OCI-LY7 (cell line): ENCODE data around the gene KCNIP4.

Experiments
- CTCF ChIP-seq: fragments of 200-600 bp; sonication (generic); conservative IDR thresholded peaks from 2 replicates; pipeline ENCODE4 v1.5.1; 2014; ENCODE audit warnings: mild to moderate bottlenecking, antibody characterized with exemption, low read length, moderate library complexity, mixed read lengths
- EZH2phosphoT487 ChIP-seq: fragments of 200-600 bp; sonication (generic); IDR thresholded peaks from 2 replicates; pipeline ENCODE4 v1.6.1; 2018; ENCODE audit warnings: low read depth, borderline replicate concordance, mild to moderate bottlenecking, mixed run types, antibody characterized with exemption, low read length, moderate library complexity, mixed read lengths

DNA sequence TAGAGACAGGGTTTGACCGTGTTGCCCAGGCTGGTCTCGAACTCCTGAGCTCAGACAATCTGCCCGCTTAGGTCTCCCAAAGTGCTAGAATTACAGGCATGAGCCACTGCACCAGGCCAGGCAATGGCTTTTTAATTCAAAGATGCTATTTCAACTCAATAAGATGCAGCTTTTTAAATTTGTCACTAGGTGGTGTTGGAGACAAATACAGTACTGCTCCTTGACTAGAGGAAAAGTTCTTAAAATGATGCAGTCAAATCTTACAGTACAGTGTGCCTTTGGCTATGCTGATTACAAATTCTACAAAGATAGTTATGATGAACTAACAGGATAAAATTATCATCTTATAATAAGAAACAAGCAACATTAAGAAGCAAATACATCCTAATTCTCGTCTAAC, 441.1 kb downstream of the KCNIP4 start:
- peak; percentile 56 for TF ChIP-seq CTCF
- no peak for TF ChIP-seq EZH2phosphoT487
